ENCODE measurements around the gene MAU2.
"Not testable (repeated sequence)": the region's sequence is repeated elsewhere in the genome, so short reads cannot be mapped to it uniquely, and the experiment has no call there.

MAU2 gene

DNA sequence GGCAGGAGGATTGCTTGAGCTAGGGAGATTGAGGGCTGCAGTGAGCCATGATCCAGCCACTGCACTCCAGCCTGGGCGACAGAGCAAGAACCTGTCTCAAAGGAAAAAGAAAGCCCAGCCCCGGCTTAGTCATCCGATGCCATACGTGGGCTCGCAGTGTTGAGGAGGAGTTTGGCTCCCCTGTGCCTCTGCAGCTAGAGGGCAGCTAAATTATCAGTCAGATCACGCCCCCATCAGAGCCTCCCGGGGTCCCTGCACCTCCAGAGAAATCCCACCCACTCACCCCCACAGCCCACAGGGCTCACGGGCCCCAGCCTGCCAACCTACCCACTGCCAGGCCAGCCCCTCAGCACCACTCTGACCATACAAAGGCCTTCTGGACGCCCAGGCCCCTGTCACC is 27.6 kb downstream of the MAU2 start:
- Histone ChIP-seq H3K4me1 (ENCODE audit: insufficient read depth, low read length) (no peaks in the 10 kb centered on the region), H3K36me3 (ENCODE audit: insufficient read depth, low read length) (peaks cover 81% of the 10 kb centered on the region), H3K9ac (ENCODE audit: low read depth, low read length) (no peak overlapping the region), H3K4me3 (ENCODE audit: low read length) (no peak overlapping the region), H3K9me3 (ENCODE audit: insufficient read depth, low read depth, low read length) (no peaks in the 10 kb centered on the region), H3K27me3 (ENCODE audit: insufficient read depth, low read length) (no peaks in the 10 kb centered on the region), H3K27ac (ENCODE audit: low read depth, low read length) (no peak overlapping the region)
- 93% methylated on average over 9 of the region's 9 CpGs for WGBS

GRCh38 chr19:19349365-19349764 is 28.7 kb downstream of the MAU2 start:
- H3K9ac ChIP-seq (ENCODE audit: low read depth, low read length), result no peak overlapping the region
- no peaks in the 10 kb centered on the region for H3K9me3 ChIP-seq (ENCODE audit: insufficient read depth, low read depth, low read length)
- WGBS, result 96% methylated on average over 7 of the region's 7 CpGs
- no peak overlapping the region for H3K27ac ChIP-seq (ENCODE audit: low read depth, low read length)
- H3K4me1 ChIP-seq (ENCODE audit: insufficient read depth, low read length), result no peaks in the 10 kb centered on the region
- peaks cover 83% of the 10 kb centered on the region for H3K36me3 ChIP-seq (ENCODE audit: insufficient read depth, low read length)
- H3K27me3 ChIP-seq (ENCODE audit: insufficient read depth, low read length), result no peaks in the 10 kb centered on the region
- no peak overlapping the region for H3K4me3 ChIP-seq (ENCODE audit: low read length)

DNA sequence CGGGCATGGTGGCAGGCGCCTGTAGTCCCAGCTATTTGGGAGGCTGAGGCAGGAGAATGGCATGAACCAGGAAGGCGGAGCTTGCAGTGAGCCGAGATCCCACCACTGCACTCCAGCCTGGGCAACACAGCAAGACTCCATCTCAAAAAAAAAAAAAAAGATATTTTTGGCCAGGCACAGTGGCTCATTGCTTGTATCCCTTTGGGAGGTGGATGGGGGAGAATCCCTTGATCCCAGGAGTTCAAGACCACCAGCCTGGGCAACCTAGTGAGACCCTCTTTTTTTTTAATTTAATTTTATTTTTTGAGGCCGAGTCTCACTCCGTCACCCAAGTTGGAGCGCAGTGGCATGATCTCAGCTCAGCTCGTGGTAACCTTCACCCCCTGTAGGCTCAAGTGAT is 30.1 kb downstream of the MAU2 start:
- over 99% methylated on average over 7 of the region's 8 CpGs for WGBS
- H3K9me3 ChIP-seq (ENCODE audit: insufficient read depth, low read depth, low read length); H3K27me3 ChIP-seq (ENCODE audit: insufficient read depth, low read length); H3K27ac ChIP-seq (ENCODE audit: low read depth, low read length); H3K4me1 ChIP-seq (ENCODE audit: insufficient read depth, low read length); H3K9ac ChIP-seq (ENCODE audit: low read depth, low read length); H3K4me3 ChIP-seq (ENCODE audit: low read length): not testable (repeated sequence)
- H3K36me3 ChIP-seq (ENCODE audit: insufficient read depth, low read length), result peaks cover 83% of the 10 kb centered on the region

- no peak overlapping the region for H3K9ac ChIP-seq (ENCODE audit: low read depth, low read length)
These were observed 32.2 kb downstream of the MAU2 start for GRCh38 chr19:19352823-19353222.

GRCh38 chr19:19354007-19354406 is 33.4 kb downstream of the MAU2 start:
- H3K4me1 ChIP-seq (ENCODE audit: insufficient read depth, low read length), result no peaks in the 10 kb centered on the region
- no peaks in the 10 kb centered on the region for H3K9me3 ChIP-seq (ENCODE audit: insufficient read depth, low read depth, low read length)
- H3K27me3 ChIP-seq (ENCODE audit: insufficient read depth, low read length), result no peaks in the 10 kb centered on the region
- 95% methylated on average over 5 of the region's 5 CpGs for WGBS
- no peak overlapping the region for H3K9ac ChIP-seq (ENCODE audit: low read depth, low read length)
- no peak overlapping the region for H3K4me3 ChIP-seq (ENCODE audit: low read length)
- peaks cover 73% of the 10 kb centered on the region for H3K36me3 ChIP-seq (ENCODE audit: insufficient read depth, low read length)
- H3K27ac ChIP-seq (ENCODE audit: low read depth, low read length), result no peak overlapping the region

More at GRCh38 chr19:19352823-19353222, 32.2 kb downstream of the MAU2 start:
- 95% methylated on average over 8 of the region's 8 CpGs for WGBS
- H3K27me3 ChIP-seq (ENCODE audit: insufficient read depth, low read length), result no peaks in the 10 kb centered on the region
- H3K36me3 ChIP-seq (ENCODE audit: insufficient read depth, low read length), result peaks cover 80% of the 10 kb centered on the region
- H3K9me3 ChIP-seq (ENCODE audit: insufficient read depth, low read depth, low read length), result no peaks in the 10 kb centered on the region
- H3K4me1 ChIP-seq (ENCODE audit: insufficient read depth, low read length), result no peaks in the 10 kb centered on the region
- H3K27ac ChIP-seq (ENCODE audit: low read depth, low read length), result no peak overlapping the region
- no peak overlapping the region for H3K4me3 ChIP-seq (ENCODE audit: low read length)

GRCh38 chr19:19354932-19355331 is 34.3 kb downstream of the MAU2 start:
- H3K36me3 ChIP-seq (ENCODE audit: insufficient read depth, low read length), result peaks cover 66% of the 10 kb centered on the region
- no peaks in the 10 kb centered on the region for H3K4me1 ChIP-seq (ENCODE audit: insufficient read depth, low read length)
- H3K4me3 ChIP-seq (ENCODE audit: low read length), result no peak overlapping the region
- 94% methylated on average over 11 of the region's 11 CpGs for WGBS
- H3K27me3 ChIP-seq (ENCODE audit: insufficient read depth, low read length), result no peaks in the 10 kb centered on the region
- no peaks in the 10 kb centered on the region for H3K9me3 ChIP-seq (ENCODE audit: insufficient read depth, low read depth, low read length)
- H3K27ac ChIP-seq (ENCODE audit: low read depth, low read length), result no peak overlapping the region
- no peak overlapping the region for H3K9ac ChIP-seq (ENCODE audit: low read depth, low read length)

- H3K4me3 ChIP-seq (ENCODE audit: low read length), result no peak overlapping the region
- WGBS, result 94% methylated on average over 18 of the region's 18 CpGs
- peaks cover 66% of the 10 kb centered on the region for H3K36me3 ChIP-seq (ENCODE audit: insufficient read depth, low read length)
These were observed 35.0 kb downstream of the MAU2 start for GRCh38 chr19:19355606-19356139.

DNA sequence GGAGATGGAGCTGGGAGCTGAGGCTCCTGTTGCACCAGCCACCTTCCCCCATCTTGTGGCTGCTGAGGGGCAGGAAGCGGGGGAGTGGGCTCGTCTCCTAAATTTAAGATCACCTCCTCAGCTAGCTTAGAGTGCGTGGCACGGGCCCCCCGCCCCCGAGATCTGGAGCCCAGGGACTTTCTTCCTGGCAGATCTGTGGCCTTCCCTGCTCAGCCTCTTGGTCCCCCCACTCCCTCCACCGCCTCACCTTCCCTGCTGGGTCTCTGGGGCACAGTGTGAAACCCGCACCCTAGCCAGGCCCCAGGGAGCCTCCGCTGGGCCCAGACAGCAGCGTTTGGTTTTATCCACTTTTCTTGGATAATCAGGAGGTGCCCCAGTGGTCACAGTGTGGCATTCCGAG is 35.9 kb downstream of the MAU2 start:
- no peaks in the 10 kb centered on the region for H3K27me3 ChIP-seq (ENCODE audit: insufficient read depth, low read length)
- H3K36me3 ChIP-seq (ENCODE audit: insufficient read depth, low read length), result peaks cover 58% of the 10 kb centered on the region
- WGBS, result 97% methylated on average over 11 of the region's 11 CpGs
- H3K9ac ChIP-seq (ENCODE audit: low read depth, low read length), result no peak overlapping the region
- no peak overlapping the region for H3K4me3 ChIP-seq (ENCODE audit: low read length)
- H3K9me3 ChIP-seq (ENCODE audit: insufficient read depth, low read depth, low read length), result no peaks in the 10 kb centered on the region
- H3K27ac ChIP-seq (ENCODE audit: low read depth, low read length), result no peak overlapping the region
- no peaks in the 10 kb centered on the region for H3K4me1 ChIP-seq (ENCODE audit: insufficient read depth, low read length)

More at GRCh38 chr19:19355606-19356139, 35.0 kb downstream of the MAU2 start:
- Histone ChIP-seq H3K9me3 (ENCODE audit: insufficient read depth, low read depth, low read length) (no peaks in the 10 kb centered on the region), H3K27ac (ENCODE audit: low read depth, low read length) (no peak overlapping the region), H3K27me3 (ENCODE audit: insufficient read depth, low read length) (no peaks in the 10 kb centered on the region), H3K9ac (ENCODE audit: low read depth, low read length) (no peak overlapping the region), H3K4me1 (ENCODE audit: insufficient read depth, low read length) (no peaks in the 10 kb centered on the region)

DNA sequence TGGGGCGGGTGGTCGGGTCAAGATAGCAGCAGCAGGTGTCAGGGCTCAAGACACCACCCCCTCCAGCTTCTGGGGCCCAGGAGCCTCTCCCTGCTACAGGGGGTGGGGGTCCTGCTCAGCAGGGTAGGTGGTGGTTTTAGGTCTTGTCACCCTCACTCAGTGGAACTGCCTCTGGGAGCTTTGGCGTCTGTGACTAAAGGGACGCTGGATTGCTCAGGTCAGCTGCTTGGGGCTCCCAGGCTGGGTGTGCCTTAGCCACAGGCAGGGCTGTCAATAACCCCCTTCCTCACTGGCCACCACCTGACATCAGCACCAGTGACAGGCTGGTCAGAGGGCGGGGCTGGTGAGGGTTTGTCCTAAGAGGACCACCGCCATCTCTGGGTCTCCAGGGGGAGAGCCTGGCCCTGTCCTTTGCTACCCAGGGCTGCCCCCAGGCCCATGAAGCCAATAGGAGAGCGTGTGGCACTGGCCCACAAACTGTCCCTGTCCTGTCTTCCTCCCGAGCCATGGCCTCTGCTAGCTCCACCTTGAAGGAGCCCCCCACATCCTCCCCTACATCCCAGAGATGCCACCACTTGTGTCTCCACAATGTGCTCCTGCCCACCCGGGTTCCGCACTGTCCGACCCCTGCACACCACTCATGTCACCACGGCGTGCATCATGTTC is 36.4 kb downstream of the MAU2 start:
- WGBS, result 91% methylated on average over 12 of the region's 13 CpGs
- Histone ChIP-seq H3K27ac (ENCODE audit: low read depth, low read length) (no peak overlapping the region), H3K27me3 (ENCODE audit: insufficient read depth, low read length) (no peaks in the 10 kb centered on the region), H3K36me3 (ENCODE audit: insufficient read depth, low read length) (peaks cover 52% of the 10 kb centered on the region), H3K4me1 (ENCODE audit: insufficient read depth, low read length) (no peaks in the 10 kb centered on the region), H3K9me3 (ENCODE audit: insufficient read depth, low read depth, low read length) (no peaks in the 10 kb centered on the region), H3K4me3 (ENCODE audit: low read length) (no peak overlapping the region), H3K9ac (ENCODE audit: low read depth, low read length) (no peak overlapping the region)

- Histone ChIP-seq H3K4me1 (ENCODE audit: insufficient read depth, low read length) (peaks cover 4% of the 10 kb centered on the region; the same call in 1 of the 2 replicates), H3K27me3 (ENCODE audit: insufficient read depth, low read length) (no peaks in the 10 kb centered on the region), H3K4me3 (ENCODE audit: low read length) (no peak overlapping the region), H3K27ac (ENCODE audit: low read depth, low read length) (no peak overlapping the region), H3K36me3 (ENCODE audit: insufficient read depth, low read length) (peaks cover 11% of the 10 kb centered on the region), H3K9me3 (ENCODE audit: insufficient read depth, low read depth, low read length) (no peaks in the 10 kb centered on the region), H3K9ac (ENCODE audit: low read depth, low read length) (no peak overlapping the region)
- 47% methylated on average over 14 of the region's 14 CpGs for WGBS
These were observed 40.5 kb downstream of the MAU2 start for GRCh38 chr19:19361075-19361594.

- WGBS, result 96% methylated on average over 4 of the region's 4 CpGs
- peaks cover 7% of the 10 kb centered on the region; the same call in 1 of the 2 replicates for H3K4me1 ChIP-seq (ENCODE audit: insufficient read depth, low read length)
- H3K4me3 ChIP-seq (ENCODE audit: low read length), result no peak overlapping the region
- H3K9me3 ChIP-seq (ENCODE audit: insufficient read depth, low read depth, low read length), result no peaks in the 10 kb centered on the region
- no peak overlapping the region for H3K27ac ChIP-seq (ENCODE audit: low read depth, low read length)
- no peaks in the 10 kb centered on the region for H3K27me3 ChIP-seq (ENCODE audit: insufficient read depth, low read length)
- H3K9ac ChIP-seq (ENCODE audit: low read depth, low read length), result no peak overlapping the region
- H3K36me3 ChIP-seq (ENCODE audit: insufficient read depth, low read length), result 0 out of 2 replicates have a peak, but pooled peaks cover 5% of the 10 kb centered on the region
These were observed 41.4 kb downstream of the MAU2 start for GRCh38 chr19:19362075-19362474.

Data from HUES64 (cell line).